Stimulated activated CD4-positive, alpha-beta T cell treated with anti-CD3 and anti-CD28 coated beads, TNF-alpha, amount 100 ng/mL, for 4 hours (primary cell): ENCODE measurements around the gene ERGIC1.

Source experiments
- DNase-seq, 3 experiments: peaks; one replicate each; pipeline ENCODE4 v3.0.0-alpha.2; 2020; ENCODE audit warnings: low read depth in 3 of 3

ERGIC1 gene

GRCh38 chr5:172828911-172829431 is 5.1 kb upstream of the ERGIC1 start:
- no peak for DNase-seq

GRCh38 chr5:172830275-172830799 is 3.7 kb upstream of the ERGIC1 start:
- no peak for DNase-seq

- DNase-seq = no peak
Measured at GRCh38 chr5:172830876-172831662, 3.0 kb upstream of the ERGIC1 start.

- DNase-seq = no peak
Measured at GRCh38 chr5:172832383-172833315, 1.4 kb upstream of the ERGIC1 start.

GRCh38 chr5:172833372-172833685 is 722 bp upstream of the ERGIC1 start:
- DNase-seq = no peak

- no peak for DNase-seq
Measured at GRCh38 chr5:172834415-172835289, 601 bp downstream of the ERGIC1 start.

GRCh38 chr5:172835290-172835993 is 1.4 kb downstream of the ERGIC1 start:
- no peak for DNase-seq

- DNase-seq = no peak
Measured at GRCh38 chr5:172835994-172836356, 1.9 kb downstream of the ERGIC1 start.

GRCh38 chr5:172837640-172838039 is 3.6 kb downstream of the ERGIC1 start:
- DNase-seq = no peak

- no peak for DNase-seq
Measured at GRCh38 chr5:172838151-172838875, 4.3 kb downstream of the ERGIC1 start.

GRCh38 chr5:172839669-172840431 is 5.8 kb downstream of the ERGIC1 start:
- no peak for DNase-seq

GRCh38 chr5:172840432-172841154 is 6.5 kb downstream of the ERGIC1 start:
- no peak for DNase-seq

- DNase-seq = no peak
Measured at GRCh38 chr5:172841256-172841655, 7.2 kb downstream of the ERGIC1 start.

- DNase-seq = no peak
Measured at GRCh38 chr5:172843825-172844576, 9.9 kb downstream of the ERGIC1 start.

GRCh38 chr5:172844577-172844838 is 10.5 kb downstream of the ERGIC1 start:
- DNase-seq = no peak

- no peak for DNase-seq
Measured at GRCh38 chr5:172845154-172845553, 11.1 kb downstream of the ERGIC1 start.

GRCh38 chr5:172845576-172845975 is 11.5 kb downstream of the ERGIC1 start:
- no peak for DNase-seq

GRCh38 chr5:172846249-172846648 is 12.2 kb downstream of the ERGIC1 start:
- DNase-seq = no peak
